SK-N-SH (cell line): ENCODE results near the gene GLS2. TPM values are rescaled to one million over a fixed set of nuclear protein-coding genes. Genes with fewer than 3 reads are reported as not detected.

Source experiments
- CTCF ChIA-PET: fragments of 300-600, 350-600 bp; formaldehyde crosslinking; extraction: SDS; loops from one replicate; lab custom pipeline; 2021; lab: Yijun Ruan, JAX
- POLR2A ChIA-PET: fragments of 350-600 bp; sonication (Branson Sonifier 250); formaldehyde crosslinking; extraction: SDS; loops from one replicate; lab custom pipeline; 2020; ENCODE audit warnings: antibody characterized with exemption, inconsistent platforms; lab: Yijun Ruan, JAX
- DNase-seq: peaks from one replicate; pipeline ENCODE4 v3.0.0; 2012
- H2AFZ ChIP-seq: fragments of 200-600 bp; sonication (generic); 2 replicates; pipeline ENCODE4 v1.8.1; 2016; ENCODE audit warnings: antibody characterized with exemption, mild to moderate bottlenecking, low read depth
- H3F3A ChIP-seq: fragments of 200-600 bp; sonication (generic); replicated peaks from 2 replicates; pipeline ENCODE3; 2016; ENCODE audit warnings: antibody characterized with exemption, mild to moderate bottlenecking; ENCODE audit not compliant: insufficient read depth
- H3K27ac ChIP-seq, 2 experiments: fragments of 200-500 bp in 1 of 2; fragments of 200-600 bp in 1 of 2; sonication (Bioruptor generic) in 1 of 2; sonication (generic), shearing (Covaris generic) in 1 of 2; 2 replicates each; pipeline versions ENCODE4 v1.5.1 to v1.6.1; 2014 to 2016; ENCODE audit warnings: low read depth in 2 of 2, inconsistent platforms in 1 of 2, low read length in 1 of 2, mild to moderate bottlenecking in 1 of 2, mixed read lengths in 1 of 2
- H3K27me3 ChIP-seq: fragments of 200-600 bp; sonication (generic), shearing (Covaris generic); 2 replicates; pipeline ENCODE4 v1.6.1; 2016; ENCODE audit warnings: mixed run types; ENCODE audit not compliant: insufficient read depth
- H3K36me3 ChIP-seq, 2 experiments: fragments of 200-500 bp in 1 of 2; fragments of 200-600 bp in 1 of 2; sonication (Bioruptor generic) in 1 of 2; sonication (generic) in 1 of 2; replicated peaks in 1 of 2; 2 replicates each; pipeline versions ENCODE3 to v1.5.1; 2014 to 2016; ENCODE audit warnings: low read length in 1 of 2, mild to moderate bottlenecking in 1 of 2; ENCODE audit not compliant: insufficient read depth in 2 of 2, control insufficient read depth in 1 of 2
- H3K4me1 ChIP-seq, 2 experiments: fragments of 200-500 bp in 1 of 2; fragments of 200-600 bp in 1 of 2; sonication (Bioruptor generic) in 1 of 2; sonication (generic), shearing (Covaris generic) in 1 of 2; 2 replicates each; pipeline versions ENCODE4 v1.5.1 to v1.6.1; 2014 to 2016; ENCODE audit warnings: low read depth in 1 of 2, low read length in 1 of 2, mixed run types in 1 of 2; ENCODE audit not compliant: insufficient read depth in 2 of 2, control insufficient read depth in 1 of 2
- H3K4me2 ChIP-seq: fragments of 200-600 bp; sonication (generic), shearing (Covaris generic); 2 replicates; pipeline ENCODE4 v1.6.1; 2017; ENCODE audit warnings: mixed run types
- H3K4me3 ChIP-seq, 2 experiments: fragments of 200-500 bp in 1 of 2; fragments of 200-600 bp in 1 of 2; sonication (Bioruptor generic) in 1 of 2; sonication (generic), shearing (Covaris generic) in 1 of 2; 2 replicates each; pipeline versions ENCODE4 v1.5.1 to v1.8.1; 2014 to 2016; ENCODE audit warnings: low read depth in 2 of 2, inconsistent platforms in 1 of 2, low read length in 1 of 2, mild to moderate bottlenecking in 1 of 2, mixed read lengths in 1 of 2, moderate library complexity in 1 of 2
- H3K79me2 ChIP-seq: fragments of 200-600 bp; sonication (generic); 2 replicates; pipeline ENCODE4 v1.8.1; 2017; ENCODE audit warnings: mild to moderate bottlenecking; ENCODE audit not compliant: insufficient read depth
- H3K9ac ChIP-seq: fragments of 200-600 bp; sonication (generic); 2 replicates; pipeline ENCODE4 v1.6.1; 2017; ENCODE audit warnings: mixed run types
- H3K9me2 ChIP-seq: fragments of 200-600 bp; sonication (generic); 2 replicates; pipeline ENCODE4 v1.6.1; 2017; ENCODE audit warnings: mixed run types
- H3K9me3 ChIP-seq: fragments of 200-600 bp; sonication (generic); 2 replicates; pipeline ENCODE4 v1.6.1; 2017; ENCODE audit warnings: mixed run types, mild to moderate bottlenecking, moderate library complexity
- H4K20me1 ChIP-seq: fragments of 200-600 bp; sonication (generic); 2 replicates; pipeline ENCODE4 v1.6.1; 2017; ENCODE audit warnings: mild to moderate bottlenecking, mixed run types; ENCODE audit not compliant: insufficient read depth
- CHD2 ChIP-seq: fragments of 150-350 bp; IDR thresholded peaks from 2 replicates; pipeline ENCODE4 v1.6.1; 2018; ENCODE audit warnings: low read length; ENCODE audit not compliant: partially characterized antibody
- ELF1 ChIP-seq: IDR thresholded peaks from 2 replicates; pipeline ENCODE4 v1.4.0; 2012
- EP300 ChIP-seq, 2 experiments: IDR thresholded peaks; 2 replicates each; pipeline versions ENCODE4 v1.4.0 to v1.6.1; 2012; ENCODE audit warnings: borderline replicate concordance in 1 of 2, low read depth in 1 of 2, low read length in 1 of 2
- GABPA ChIP-seq: IDR thresholded peaks from 2 replicates; pipeline ENCODE4 v1.4.0; 2012; ENCODE audit warnings: low read depth, mild to moderate bottlenecking
- MEF2A ChIP-seq: IDR thresholded peaks from 2 replicates; pipeline ENCODE4 v1.4.0; 2012; ENCODE audit warnings: low read depth, borderline replicate concordance
- NFIC ChIP-seq: IDR thresholded peaks from 2 replicates; pipeline ENCODE4 v1.4.0; 2012; ENCODE audit warnings: borderline replicate concordance
- POLR2AphosphoS5 ChIP-seq: IDR thresholded peaks from 2 replicates; pipeline ENCODE4 v1.6.1; 2012; ENCODE audit warnings: low read depth, low read length
- RCOR1 ChIP-seq: fragments of 150-350 bp; IDR thresholded peaks from 2 replicates; pipeline ENCODE4 v1.6.1; 2017; ENCODE audit warnings: antibody characterized with exemption, low read length
- RFX5 ChIP-seq: IDR thresholded peaks from 2 replicates; pipeline ENCODE4 v1.6.1; 2012; ENCODE audit warnings: mild to moderate bottlenecking, improper control_type of control experiment, low read length
- RXRA ChIP-seq: IDR thresholded peaks from 2 replicates; pipeline ENCODE4 v1.4.0; 2012; ENCODE audit warnings: low read depth, mild to moderate bottlenecking, borderline replicate concordance
- TAF1 ChIP-seq: IDR thresholded peaks from 2 replicates; pipeline ENCODE4 v1.6.1; 2012; ENCODE audit warnings: low read depth, mild to moderate bottlenecking, low read length, moderate library complexity, borderline replicate concordance
- TCF12 ChIP-seq: IDR thresholded peaks from 2 replicates; pipeline ENCODE4 v1.4.0; 2012
- WGBS: methylation state at CpG from one replicate; pipeline ENCODE4 v1.1.6; 2017; ENCODE audit warnings: low lambda C conversion rate; 5-methylcytosine and 5-hydroxymethylcytosine counted together
- polyA plus RNA-seq, 3 experiments: library from polyadenylated mRNA; depleted of rRNA; stranded (reverse); fragments of >200 nt; gene quantifications; 2 replicates each; pipeline ENCODE4 v1.2.3, GENCODE V29; 2012
- TF ChIP-seq, protein P1 (sequence below): fragments of 150-350 bp; IDR thresholded peaks from 2 replicates; pipeline ENCODE4 v1.6.1; 2016; ENCODE audit warnings: mild to moderate bottlenecking, low read depth, low read length
- TF ChIP-seq, protein P2 (sequence below): fragments of 150-350 bp; IDR thresholded peaks from 2 replicates; pipeline ENCODE4 v1.6.1; 2017; ENCODE audit warnings: antibody characterized with exemption, low read length, low read depth, borderline replicate concordance
- TF ChIP-seq, protein P3 (sequence below): IDR thresholded peaks from 2 replicates; pipeline ENCODE4 v1.6.1; 2012; ENCODE audit warnings: mild to moderate bottlenecking, low read depth, low read length, moderate library complexity
- TF ChIP-seq, protein P4 (sequence below): IDR thresholded peaks from 2 replicates; pipeline ENCODE4; 2012
- TF ChIP-seq, protein P5 (sequence below): IDR thresholded peaks from 2 replicates; pipeline ENCODE4 v1.4.0; 2012; ENCODE audit warnings: low read depth, borderline replicate concordance

The GLS2 gene
- polyA plus RNA-seq, 1 of the 3 experiments (the other 2 are of a cell fraction), result 2.1 TPM

DNA sequence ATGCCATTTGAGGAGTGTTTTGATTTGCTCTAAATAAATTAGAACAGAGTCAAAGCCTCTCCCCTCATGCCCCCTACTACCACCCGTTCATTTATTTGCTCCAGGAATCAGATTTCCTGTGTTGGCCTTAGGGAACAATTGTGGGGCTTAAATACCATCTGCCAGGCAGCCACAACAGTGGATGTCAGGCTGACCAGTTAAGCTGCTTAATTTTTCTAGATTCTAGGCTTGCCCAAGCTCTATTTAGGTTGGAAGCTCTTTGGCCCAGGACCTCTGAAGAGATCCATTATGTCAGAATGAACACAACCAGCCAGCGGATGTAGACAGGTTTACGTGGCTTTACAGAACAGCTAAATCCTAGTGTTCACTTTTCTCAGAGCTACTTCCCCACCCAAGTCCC, 37.7 kb downstream of the GLS2 start:
- H3K4me3 ChIP-seq, result no peak overlapping the region
- ChIA-PET CTCF (interaction anchor here (1.0 to 3.3 kb wide), 3 partner anchors 14 to 261 kb away, joined by 3 to 32 read pairs (median 11); partner anchors contain the start of gene SMARCC2), POLR2A (no interaction called here)
- H3K27me3 ChIP-seq, result no peaks in the 10 kb centered on the region
- H4K20me1 ChIP-seq, result no peaks in the 10 kb centered on the region
- peaks cover 7% of the 10 kb centered on the region for H3F3A ChIP-seq
- H3K9ac ChIP-seq, result no peak overlapping the region
- peak overlapping the region in 1 of 2 experiments; percentile 91; a peak in 1 of 4 replicates for H3K27ac ChIP-seq
- no peaks in the 10 kb centered on the region for H3K36me3 ChIP-seq
- H2AFZ ChIP-seq, result no peak overlapping the region
- H3K4me2 ChIP-seq, result no peak overlapping the region
- no peaks in the 10 kb centered on the region for H3K9me3 ChIP-seq
- no peaks in the 10 kb centered on the region for H3K9me2 ChIP-seq
- 84% methylated on average over 3 of the region's 3 CpGs for WGBS
- peaks cover 22% of the 10 kb centered on the region; the same call in 1 of the 2 replicates for H3K79me2 ChIP-seq
- DNase-seq, result peak; percentile 24
- TF ChIP-seq POLR2AphosphoS5, result no peak
- TF ChIP-seq TCF12, result no peak
- no peak for TF ChIP-seq GABPA
- no peak for TF ChIP-seq EP300 (IDR thresholded peaks at IDR 0.05; ENCODE audit: borderline replicate concordance in 1 of 2, low read depth in 1 of 2, low read length in 1 of 2)
- TF ChIP-seq, protein P1, sequence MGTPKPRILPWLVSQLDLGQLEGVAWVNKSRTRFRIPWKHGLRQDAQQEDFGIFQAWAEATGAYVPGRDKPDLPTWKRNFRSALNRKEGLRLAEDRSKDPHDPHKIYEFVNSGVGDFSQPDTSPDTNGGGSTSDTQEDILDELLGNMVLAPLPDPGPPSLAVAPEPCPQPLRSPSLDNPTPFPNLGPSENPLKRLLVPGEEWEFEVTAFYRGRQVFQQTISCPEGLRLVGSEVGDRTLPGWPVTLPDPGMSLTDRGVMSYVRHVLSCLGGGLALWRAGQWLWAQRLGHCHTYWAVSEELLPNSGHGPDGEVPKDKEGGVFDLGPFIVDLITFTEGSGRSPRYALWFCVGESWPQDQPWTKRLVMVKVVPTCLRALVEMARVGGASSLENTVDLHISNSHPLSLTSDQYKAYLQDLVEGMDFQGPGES, result no peak
- no peak for TF ChIP-seq CHD2
- TF ChIP-seq, protein P2, sequence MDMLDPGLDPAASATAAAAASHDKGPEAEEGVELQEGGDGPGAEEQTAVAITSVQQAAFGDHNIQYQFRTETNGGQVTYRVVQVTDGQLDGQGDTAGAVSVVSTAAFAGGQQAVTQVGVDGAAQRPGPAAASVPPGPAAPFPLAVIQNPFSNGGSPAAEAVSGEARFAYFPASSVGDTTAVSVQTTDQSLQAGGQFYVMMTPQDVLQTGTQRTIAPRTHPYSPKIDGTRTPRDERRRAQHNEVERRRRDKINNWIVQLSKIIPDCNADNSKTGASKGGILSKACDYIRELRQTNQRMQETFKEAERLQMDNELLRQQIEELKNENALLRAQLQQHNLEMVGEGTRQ, result no peak
- TF ChIP-seq, protein P3, sequence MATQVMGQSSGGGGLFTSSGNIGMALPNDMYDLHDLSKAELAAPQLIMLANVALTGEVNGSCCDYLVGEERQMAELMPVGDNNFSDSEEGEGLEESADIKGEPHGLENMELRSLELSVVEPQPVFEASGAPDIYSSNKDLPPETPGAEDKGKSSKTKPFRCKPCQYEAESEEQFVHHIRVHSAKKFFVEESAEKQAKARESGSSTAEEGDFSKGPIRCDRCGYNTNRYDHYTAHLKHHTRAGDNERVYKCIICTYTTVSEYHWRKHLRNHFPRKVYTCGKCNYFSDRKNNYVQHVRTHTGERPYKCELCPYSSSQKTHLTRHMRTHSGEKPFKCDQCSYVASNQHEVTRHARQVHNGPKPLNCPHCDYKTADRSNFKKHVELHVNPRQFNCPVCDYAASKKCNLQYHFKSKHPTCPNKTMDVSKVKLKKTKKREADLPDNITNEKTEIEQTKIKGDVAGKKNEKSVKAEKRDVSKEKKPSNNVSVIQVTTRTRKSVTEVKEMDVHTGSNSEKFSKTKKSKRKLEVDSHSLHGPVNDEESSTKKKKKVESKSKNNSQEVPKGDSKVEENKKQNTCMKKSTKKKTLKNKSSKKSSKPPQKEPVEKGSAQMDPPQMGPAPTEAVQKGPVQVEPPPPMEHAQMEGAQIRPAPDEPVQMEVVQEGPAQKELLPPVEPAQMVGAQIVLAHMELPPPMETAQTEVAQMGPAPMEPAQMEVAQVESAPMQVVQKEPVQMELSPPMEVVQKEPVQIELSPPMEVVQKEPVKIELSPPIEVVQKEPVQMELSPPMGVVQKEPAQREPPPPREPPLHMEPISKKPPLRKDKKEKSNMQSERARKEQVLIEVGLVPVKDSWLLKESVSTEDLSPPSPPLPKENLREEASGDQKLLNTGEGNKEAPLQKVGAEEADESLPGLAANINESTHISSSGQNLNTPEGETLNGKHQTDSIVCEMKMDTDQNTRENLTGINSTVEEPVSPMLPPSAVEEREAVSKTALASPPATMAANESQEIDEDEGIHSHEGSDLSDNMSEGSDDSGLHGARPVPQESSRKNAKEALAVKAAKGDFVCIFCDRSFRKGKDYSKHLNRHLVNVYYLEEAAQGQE, result no peak
- TF ChIP-seq MEF2A, result no peak
- TF ChIP-seq, protein P4, sequence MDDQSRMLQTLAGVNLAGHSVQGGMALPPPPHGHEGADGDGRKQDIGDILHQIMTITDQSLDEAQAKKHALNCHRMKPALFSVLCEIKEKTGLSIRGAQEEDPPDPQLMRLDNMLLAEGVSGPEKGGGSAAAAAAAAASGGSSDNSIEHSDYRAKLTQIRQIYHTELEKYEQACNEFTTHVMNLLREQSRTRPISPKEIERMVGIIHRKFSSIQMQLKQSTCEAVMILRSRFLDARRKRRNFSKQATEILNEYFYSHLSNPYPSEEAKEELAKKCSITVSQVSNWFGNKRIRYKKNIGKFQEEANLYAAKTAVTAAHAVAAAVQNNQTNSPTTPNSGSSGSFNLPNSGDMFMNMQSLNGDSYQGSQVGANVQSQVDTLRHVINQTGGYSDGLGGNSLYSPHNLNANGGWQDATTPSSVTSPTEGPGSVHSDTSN, result no peak
- TF ChIP-seq NFIC, result no peak
- TF ChIP-seq, protein P5, sequence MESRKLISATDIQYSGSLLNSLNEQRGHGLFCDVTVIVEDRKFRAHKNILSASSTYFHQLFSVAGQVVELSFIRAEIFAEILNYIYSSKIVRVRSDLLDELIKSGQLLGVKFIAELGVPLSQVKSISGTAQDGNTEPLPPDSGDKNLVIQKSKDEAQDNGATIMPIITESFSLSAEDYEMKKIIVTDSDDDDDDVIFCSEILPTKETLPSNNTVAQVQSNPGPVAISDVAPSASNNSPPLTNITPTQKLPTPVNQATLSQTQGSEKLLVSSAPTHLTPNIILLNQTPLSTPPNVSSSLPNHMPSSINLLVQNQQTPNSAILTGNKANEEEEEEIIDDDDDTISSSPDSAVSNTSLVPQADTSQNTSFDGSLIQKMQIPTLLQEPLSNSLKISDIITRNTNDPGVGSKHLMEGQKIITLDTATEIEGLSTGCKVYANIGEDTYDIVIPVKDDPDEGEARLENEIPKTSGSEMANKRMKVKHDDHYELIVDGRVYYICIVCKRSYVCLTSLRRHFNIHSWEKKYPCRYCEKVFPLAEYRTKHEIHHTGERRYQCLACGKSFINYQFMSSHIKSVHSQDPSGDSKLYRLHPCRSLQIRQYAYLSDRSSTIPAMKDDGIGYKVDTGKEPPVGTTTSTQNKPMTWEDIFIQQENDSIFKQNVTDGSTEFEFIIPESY, result no peak
- TF ChIP-seq RXRA, result no peak
- TF ChIP-seq ELF1, result no peak
- TF ChIP-seq RCOR1, result no peak
- no peak for TF ChIP-seq TAF1
- no peak for TF ChIP-seq RFX5
- H3K4me1 ChIP-seq, result peaks cover 3 to 8% of the 10 kb centered on the region in 2 experiments; a peak in 3 of 4 replicates
